K562 (cell line): ENCODE measurements around the gene ZFAND2B. TPM values are rescaled to one million over a fixed set of nuclear protein-coding genes. Genes with fewer than 3 reads are reported as not detected.

Experiments used
- ATAC-seq: fragments of 200-7000 bp; cut with Tn5 transposase; 3 replicates; pipeline ENCODE4 v1.9.1; 2020; ENCODE audit warnings: moderate library complexity
- BruUV-seq: library from RNA; stranded (reverse); fragments of 400-500 nt; replicated peaks from 2 replicates; lab custom pipeline; 2021; lab: Mats Ljungman, UMichigan
- CTCF ChIA-PET: fragments of 300-600 bp; formaldehyde crosslinking; extraction: SDS; loops from one replicate; lab custom pipeline; 2021; ENCODE audit warnings: low intra/inter-chr PET ratio; lab: Yijun Ruan, JAX
- POLR2A ChIA-PET: fragments of 300-600, 350-650 bp; sonication (Branson Sonifier 250); formaldehyde crosslinking; extraction: SDS; loops from one replicate; lab custom pipeline; 2021; ENCODE audit warnings: antibody characterized with exemption, inconsistent platforms; lab: Yijun Ruan, JAX
- DNase-seq, 4 experiments: peaks; one replicate each; pipeline versions ENCODE4 v3.0.0 to v3.0.0-alpha.2; 2011 to 2018; ENCODE audit warnings: low spot score in 3 of 4, mixed read lengths in 3 of 4; ENCODE audit errors: extremely low read depth in 1 of 4
- FAIRE-seq: peaks from 2 replicates; lab custom pipeline; 2011; peaks lifted over from hg19 to GRCh38; lab: Jason Lieb, UNC
- H2AFZ ChIP-seq: 2 replicates; pipeline ENCODE4 v1.6.0; 2011; ENCODE audit warnings: low read depth, low read length, control low read depth, inconsistent platforms
- H3K27ac ChIP-seq: fragments of 200-600 bp; 3 replicates; pipeline ENCODE4 v1.8.0; 2011; ENCODE audit warnings: low read depth, mild to moderate bottlenecking, control low read depth, inconsistent platforms, low read length, moderate library complexity, mixed read lengths; ENCODE audit errors: extremely low read depth
- H3K27me3 ChIP-seq, 2 experiments: fragments of 300-600 bp in 1 of 2; 2 replicates in 1 of 2; 3 replicates in 1 of 2; pipeline versions ENCODE4 v1.6.0 to v1.8.0; 2011; ENCODE audit warnings: inconsistent platforms in 2 of 2, low read length in 2 of 2, mild to moderate bottlenecking in 1 of 2, mixed read lengths in 1 of 2, moderate library complexity in 1 of 2; ENCODE audit not compliant: control insufficient read depth in 2 of 2, insufficient read depth in 2 of 2
- H3K36me3 ChIP-seq: fragments of 300-600 bp; 3 replicates; pipeline ENCODE4 v1.8.0; 2011; ENCODE audit warnings: mild to moderate bottlenecking, low read length, inconsistent platforms; ENCODE audit not compliant: control insufficient read depth, insufficient read depth
- H3K4me1 ChIP-seq, 2 experiments: fragments of 200-600 bp in 1 of 2; replicated peaks in 1 of 2; 2 replicates in 1 of 2; 3 replicates in 1 of 2; pipeline versions ENCODE4 v1.5.1 to v1.8.0; 2011; ENCODE audit warnings: inconsistent platforms in 2 of 2, low read length in 2 of 2, mild to moderate bottlenecking in 1 of 2, mixed read lengths in 1 of 2, moderate library complexity in 1 of 2; ENCODE audit not compliant: control insufficient read depth in 2 of 2, insufficient read depth in 2 of 2
- H3K4me2 ChIP-seq: 2 replicates; pipeline ENCODE4 v1.6.1; 2011; ENCODE audit warnings: low read length, control low read depth, inconsistent platforms, mixed read lengths; ENCODE audit not compliant: insufficient read depth
- H3K4me3 ChIP-seq: fragments of 200-600 bp; sonication (generic), shearing (Covaris generic); 2 replicates; pipeline ENCODE4 v1.5.1; 2016; ENCODE audit warnings: control low read depth, inconsistent platforms
- H3K79me2 ChIP-seq: fragments of 200-600 bp; 3 replicates; pipeline ENCODE4 v1.8.0; 2011; ENCODE audit warnings: low read length, inconsistent platforms; ENCODE audit not compliant: control insufficient read depth, insufficient read depth
- H3K9ac ChIP-seq, 2 experiments: 2 replicates each; pipeline versions ENCODE4 v1.6.0 to v1.6.1; 2011; ENCODE audit warnings: low read depth in 2 of 2, low read length in 2 of 2, control low read depth in 1 of 2, inconsistent platforms in 1 of 2, mild to moderate bottlenecking in 1 of 2, mixed read lengths in 1 of 2; ENCODE audit not compliant: insufficient read depth in 1 of 2
- H3K9me1 ChIP-seq: one replicate; pipeline ENCODE4 v1.6.0; 2011; ENCODE audit warnings: inconsistent platforms, mild to moderate bottlenecking, low read length, moderate library complexity; ENCODE audit not compliant: control insufficient read depth, insufficient read depth
- H3K9me3 ChIP-seq: replicated peaks from 2 replicates; pipeline ENCODE4 v1.5.1; 2011; ENCODE audit warnings: low read depth, low read length, inconsistent platforms; ENCODE audit not compliant: control insufficient read depth, insufficient read depth
- H4K20me1 ChIP-seq: replicated peaks from 2 replicates; pipeline ENCODE4 v1.6.1; 2011; ENCODE audit warnings: low read length, inconsistent platforms, mixed read lengths; ENCODE audit not compliant: control insufficient read depth, insufficient read depth
- CBFA2T2 ChIP-seq: fragments of 450-650 bp; conservative IDR thresholded peaks from 2 replicates; pipeline ENCODE4 v1.6.1; 2017; ENCODE audit warnings: mild to moderate bottlenecking
- HMG20B ChIP-seq: fragments of 250-450 bp; sonication (Bioruptor Pico); IDR thresholded peaks from 2 replicates; pipeline ENCODE4 v1.5.0; 2021; ENCODE audit warnings: mild to moderate bottlenecking
- POU5F1 ChIP-seq: fragments of 150-350 bp; IDR thresholded peaks from 2 replicates; pipeline ENCODE4 v1.6.1; 2014; ENCODE audit warnings: borderline replicate concordance, low read length, low read depth, mild to moderate bottlenecking; ENCODE audit not compliant: partially characterized antibody
- RHOXF2B ChIP-seq: fragments of 250-450 bp; sonication (Bioruptor Pico); conservative IDR thresholded peaks from 2 replicates; pipeline ENCODE4 v1.5.1; 2021
- SPI1 ChIP-seq: IDR thresholded peaks from 2 replicates; pipeline ENCODE4 v1.6.1; 2011; ENCODE audit warnings: low read depth, low read length, control low read depth, borderline replicate concordance
- USF1 ChIP-seq: sonication (generic); formaldehyde crosslinking; IDR thresholded peaks from 2 replicates; pipeline ENCODE4 v1.9.0; 2022; ENCODE audit warnings: mild to moderate bottlenecking, missing genetic modification reagents
- ZNF324 ChIP-seq: fragments of 250-450 bp; sonication (Bioruptor Pico); IDR thresholded peaks from 2 replicates; pipeline ENCODE4 v1.4.0; 2020; ENCODE audit warnings: mild to moderate bottlenecking
- WGBS: fragments of 100-300 bp; shearing (Covaris generic); methylation state at CpG from one replicate; pipeline ENCODE4 v1.1.6; 2016; ENCODE audit warnings: low coverage, mixed read lengths; ENCODE audit not compliant: insufficient coverage; ENCODE audit errors: missing lambda C conversion rate; 5-methylcytosine and 5-hydroxymethylcytosine counted together
- in situ Hi-C: fragments of 300-500 bp; cut with MboI; formaldehyde crosslinking; loops from 4 replicates; pipeline ENCODE4 v1.15.0; 2018; ENCODE audit warnings: inconsistent platforms, mixed read lengths
- intact Hi-C: fragments of 100-400 bp; cut with micrococcal nuclease; formaldehyde crosslinking; loops from 2 replicates; pipeline ENCODE4 v1.14.2; 2022
- polyA plus RNA-seq, 8 experiments: library from polyadenylated mRNA; depleted of rRNA in 4 of 8; stranded (reverse) in 5 of 8; unstranded in 3 of 8; fragments of >200 nt; fragmentation: Nextera tagmentation in 2 of 8; fragmentation: Illumina TruSeq in 1 of 8; extraction: Ambion mirVana in 2 of 8; extraction: Trizol in 1 of 8; gene quantifications; 2 replicates each; pipeline versions ENCODE4 v1.2.1 to v1.2.3, GENCODE V29; 2011 to 2014; ENCODE audit warnings: inconsistent platforms in 1 of 8, missing spikeins in 1 of 8
- total RNA-seq, 7 experiments: library from RNA; depleted of rRNA in 6 of 7; stranded (reverse); fragments of >200 nt in 6 of 7; fragmentation: Illumina TruSeq in 2 of 7; extraction: Trizol in 2 of 7; gene quantifications; 2 replicates each; pipeline versions ENCODE4 v1.2.1 to v1.2.3, GENCODE V29; 2011 to 2021; ENCODE audit warnings: low replicate concordance in 1 of 7

Gene ZFAND2B
- total and polyA plus RNA-seq, 9 of the 15 experiments (the other 6 are each of a cell fraction or from before 2014, with no cell fraction given), result 9.9 to 33.3 (median 26.1) TPM

- POLR2A ChIA-PET, result interaction anchor here (0.6 to 1.5 kb wide), 9 partner anchors 10 to 198 kb away, joined by 3 to 7 read pairs (median 4); partner anchors contain the start of genes ANKZF1, ATG9A and DNAJB2
- in situ Hi-C loops, result no loop called here
These were observed 45.1 kb downstream of the ZFAND2B start for GRCh38 chr2:219251656-219252055.

GRCh38 chr2:219252084-219252483, 45.5 kb downstream of the ZFAND2B start:
- 70% methylated on average over 2 of the region's 5 CpGs for WGBS
- Histone ChIP-seq H3K27me3 (0 out of 5 replicates have a peak, but pooled peaks cover 0 to 4% of the 10 kb centered on the region in 2 experiments), H3K9me3 (no peaks in the 10 kb centered on the region), H4K20me1 (0 out of 2 replicates have a peak, but pooled peaks cover 3% of the 10 kb centered on the region), H3K4me1 (peaks cover 18 to 47% of the 10 kb centered on the region in 2 experiments; a peak in 4 of 5 replicates), H3K4me2 (peak overlapping the region; percentile 82), H2AFZ (no peak overlapping the region), H3K4me3 (peak overlapping the region; percentile 58; the same call in 1 of the 2 replicates), H3K9me1 (no peaks in the 10 kb centered on the region), H3K79me2 (peaks cover 24% of the 10 kb centered on the region), H3K27ac (no peak overlapping the region), H3K36me3 (peaks cover 50% of the 10 kb centered on the region; the same call in 2 of the 3 replicates), H3K9ac (peak overlapping the region; percentile 71 to 92)
- TF ChIP-seq USF1 (CRISPR knock-in tag) (0 out of 2 replicates have a peak, but pooled peaks have one; percentile 16), POU5F1 (no peak)
- ATAC-seq (no peak), DNase-seq (no peak), FAIRE-seq (peak; percentile 11)
- CTCF ChIA-PET, result no interaction called here
- in situ Hi-C loops, result no loop called here
- POLR2A ChIA-PET, result interaction anchor here (0.6 to 1.5 kb wide), 10 partner anchors 9 to 198 kb away, joined by 3 to 7 read pairs (median 4); partner anchors contain the start of genes ANKZF1, ATG9A and DNAJB2
- intact Hi-C loops, result loop anchor here (2.0 kb wide), 1 partner anchor 27 kb away; the partner anchor contains the start of gene DNAJB2
- BruUV-seq, result no TSS peak

More at GRCh38 chr2:219251656-219252055, 45.1 kb downstream of the ZFAND2B start:
- intact Hi-C loops, result loop anchor here (2.0 kb wide), 1 partner anchor 27 kb away; the partner anchor contains the start of gene DNAJB2
- ATAC-seq, result no peak
- 63% methylated on average over 5 of the region's 6 CpGs for WGBS
- FAIRE-seq, result peak; percentile 19
- CTCF ChIA-PET, result no interaction called here
- no peaks in the 10 kb centered on the region for H3K9me1 ChIP-seq
- peaks cover 19 to 49% of the 10 kb centered on the region in 2 experiments; a peak in 4 of 5 replicates for H3K4me1 ChIP-seq
- no peak overlapping the region for H3K27ac ChIP-seq
- no TSS peak for BruUV-seq
- H3K36me3 ChIP-seq, result peaks cover 55% of the 10 kb centered on the region
- peak; percentile 39; the same call in 1 of the 2 replicates for TF ChIP-seq SPI1
- no peak for TF ChIP-seq HMG20B (CRISPR knock-in tag)
- no peak for TF ChIP-seq ZNF324
- TF ChIP-seq RHOXF2B (CRISPR knock-in tag), result no peak
- no peak for TF ChIP-seq CBFA2T2
- H3K79me2 ChIP-seq, result peaks cover 27% of the 10 kb centered on the region
- H3K4me2 ChIP-seq, result 0 out of 2 replicates have a peak overlapping the region, but pooled peaks have one; percentile 82
- no peak overlapping the region for H3K4me3 ChIP-seq
- H3K27me3 ChIP-seq, result 0 out of 5 replicates have a peak, but pooled peaks cover 0 to 4% of the 10 kb centered on the region in 2 experiments
- H3K9me3 ChIP-seq, result no peaks in the 10 kb centered on the region
- 0 out of 2 replicates have a peak, but pooled peaks cover 3% of the 10 kb centered on the region for H4K20me1 ChIP-seq
- H2AFZ ChIP-seq, result no peak overlapping the region
- H3K9ac ChIP-seq, result peak overlapping the region in 1 of 2 experiments; percentile 92; a peak in 1 of 4 replicates
- DNase-seq, result no peak
